HG03095 (cell line): ENCODE data around the gene MAPT.

Experiments
- ATAC-seq: cut with Tn5 transposase; IDR thresholded peaks from one replicate; pipeline ENCODE4 v1.9.1; 2021; ENCODE audit warnings: moderate library complexity; ENCODE audit not compliant: unreplicated experiment

MAPT gene

DNA sequence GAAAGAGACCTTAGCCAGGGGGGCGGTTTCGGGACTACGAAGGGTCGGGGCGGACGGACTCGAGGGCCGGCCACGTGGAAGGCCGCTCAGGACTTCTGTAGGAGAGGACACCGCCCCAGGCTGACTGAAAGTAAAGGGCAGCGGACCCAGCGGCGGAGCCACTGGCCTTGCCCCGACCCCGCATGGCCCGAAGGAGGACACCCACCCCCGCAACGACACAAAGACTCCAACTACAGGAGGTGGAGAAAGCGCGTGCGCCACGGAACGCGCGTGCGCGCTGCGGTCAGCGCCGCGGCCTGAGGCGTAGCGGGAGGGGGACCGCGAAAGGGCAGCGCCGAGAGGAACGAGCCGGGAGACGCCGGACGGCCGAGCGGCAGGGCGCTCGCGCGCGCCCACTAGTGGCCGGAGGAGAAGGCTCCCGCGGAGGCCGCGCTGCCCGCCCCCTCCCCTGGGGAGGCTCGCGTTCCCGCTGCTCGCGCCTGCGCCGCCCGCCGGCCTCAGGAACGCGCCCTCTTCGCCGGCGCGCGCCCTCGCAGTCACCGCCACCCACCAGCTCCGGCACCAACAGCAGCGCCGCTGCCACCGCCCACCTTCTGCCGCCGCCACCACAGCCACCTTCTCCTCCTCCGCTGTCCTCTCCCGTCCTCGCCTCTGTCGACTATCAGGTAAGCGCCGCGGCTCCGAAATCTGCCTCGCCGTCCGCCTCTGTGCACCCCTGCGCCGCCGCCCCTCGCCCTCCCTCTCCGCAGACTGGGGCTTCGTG is at the start of gene MAPT:
Gene MAPT, plus strand, starts transcription at position 533 of the 763 bp plus-strand sequence. CDS start 67,784 bp downstream, outside the sequence.
- peak; percentile 69 for ATAC-seq

DNA sequence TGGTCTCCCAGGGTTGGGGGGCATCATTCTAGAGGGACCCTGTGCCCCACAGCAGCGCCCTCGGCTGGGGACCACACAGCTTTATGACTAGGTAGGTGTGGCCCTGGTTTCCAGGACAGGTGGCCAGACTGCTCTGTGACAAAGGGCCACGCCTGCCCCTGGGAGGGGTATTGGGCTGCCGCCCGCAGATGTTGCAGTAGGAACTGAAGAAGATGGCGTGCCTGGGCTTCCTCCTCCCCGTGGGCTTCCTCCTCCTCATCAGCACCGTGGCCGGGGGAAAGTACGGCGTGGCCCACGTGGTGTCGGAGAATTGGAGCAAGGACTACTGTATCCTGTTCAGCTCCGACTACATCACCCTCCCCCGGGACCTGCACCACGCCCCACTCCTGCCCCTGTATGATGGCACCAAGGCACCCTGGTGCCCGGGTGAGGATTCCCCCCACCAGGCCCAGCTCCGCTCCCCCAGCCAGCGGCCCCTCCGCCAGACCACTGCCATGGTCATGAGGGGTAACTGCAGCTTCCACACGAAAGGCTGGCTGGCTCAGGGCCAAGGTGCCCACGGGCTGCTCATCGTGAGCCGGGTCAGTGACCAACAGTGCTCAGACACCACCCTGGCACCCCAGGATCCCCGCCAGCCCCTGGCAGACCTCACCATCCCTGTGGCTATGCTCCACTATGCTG is 49.5 kb upstream of the MAPT start, which contains the start of gene SPPL2C:
Gene SPPL2C, plus strand, starts transcription at position 187 of the 681 bp plus-strand sequence. Its CDS starts 26 bp downstream, at position 213.
- no peak for ATAC-seq

DNA sequence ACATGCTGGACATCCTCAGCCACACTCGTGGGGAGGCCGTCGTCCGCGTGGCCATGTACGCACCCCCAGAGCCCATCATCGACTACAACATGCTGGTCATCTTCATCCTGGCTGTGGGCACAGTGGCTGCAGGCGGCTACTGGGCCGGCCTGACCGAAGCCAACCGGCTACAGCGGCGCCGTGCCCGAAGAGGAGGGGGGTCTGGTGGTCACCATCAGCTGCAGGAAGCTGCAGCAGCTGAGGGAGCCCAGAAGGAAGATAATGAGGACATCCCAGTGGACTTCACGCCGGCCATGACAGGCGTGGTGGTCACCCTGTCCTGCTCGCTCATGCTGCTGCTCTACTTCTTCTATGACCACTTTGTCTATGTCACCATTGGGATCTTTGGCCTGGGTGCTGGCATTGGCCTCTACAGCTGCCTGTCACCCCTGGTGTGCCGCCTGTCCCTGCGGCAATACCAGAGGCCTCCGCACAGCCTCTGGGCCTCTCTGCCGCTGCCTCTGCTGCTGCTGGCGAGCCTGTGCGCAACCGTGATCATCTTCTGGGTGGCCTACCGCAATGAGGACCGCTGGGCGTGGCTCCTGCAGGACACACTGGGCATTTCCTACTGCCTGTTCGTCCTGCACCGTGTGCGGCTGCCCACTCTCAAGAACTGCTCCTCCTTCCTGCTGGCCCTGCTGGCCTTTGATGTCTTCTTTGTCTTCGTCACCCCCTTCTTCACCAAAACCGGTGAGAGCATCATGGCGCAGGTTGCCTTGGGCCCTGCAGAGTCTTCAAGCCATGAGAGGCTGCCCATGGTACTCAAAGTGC is 48.8 kb upstream of the MAPT start:
- ATAC-seq, result no peak

DNA sequence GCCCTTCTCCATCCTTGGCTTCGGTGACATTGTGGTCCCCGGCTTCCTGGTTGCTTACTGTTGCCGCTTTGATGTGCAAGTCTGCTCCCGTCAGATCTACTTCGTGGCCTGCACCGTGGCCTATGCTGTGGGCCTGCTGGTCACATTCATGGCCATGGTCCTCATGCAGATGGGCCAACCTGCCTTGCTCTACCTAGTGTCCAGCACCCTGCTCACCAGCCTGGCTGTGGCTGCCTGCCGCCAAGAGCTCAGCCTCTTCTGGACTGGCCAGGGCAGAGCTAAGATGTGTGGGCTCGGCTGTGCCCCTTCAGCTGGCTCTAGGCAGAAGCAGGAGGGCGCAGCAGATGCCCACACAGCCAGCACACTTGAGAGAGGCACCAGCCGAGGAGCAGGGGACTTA is 48.1 kb upstream of the MAPT start:
- ATAC-seq, result no peak

DNA sequence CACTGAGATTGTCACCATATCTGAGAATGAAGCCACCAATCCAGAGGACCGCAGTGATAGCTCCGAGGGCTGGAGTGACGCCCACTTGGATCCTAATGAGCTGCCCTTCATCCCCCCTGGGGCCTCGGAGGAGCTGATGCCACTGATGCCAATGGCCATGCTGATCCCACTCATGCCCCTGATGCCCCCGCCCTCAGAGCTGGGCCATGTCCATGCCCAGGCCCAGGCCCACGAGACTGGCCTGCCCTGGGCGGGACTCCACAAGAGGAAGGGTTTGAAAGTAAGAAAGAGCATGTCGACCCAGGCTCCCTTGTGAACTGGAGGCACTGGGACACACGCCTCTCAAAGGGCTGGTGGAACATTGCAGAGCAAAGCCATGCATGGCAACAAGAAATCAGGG is 47.7 kb upstream of the MAPT start:
- ATAC-seq, result no peak

DNA sequence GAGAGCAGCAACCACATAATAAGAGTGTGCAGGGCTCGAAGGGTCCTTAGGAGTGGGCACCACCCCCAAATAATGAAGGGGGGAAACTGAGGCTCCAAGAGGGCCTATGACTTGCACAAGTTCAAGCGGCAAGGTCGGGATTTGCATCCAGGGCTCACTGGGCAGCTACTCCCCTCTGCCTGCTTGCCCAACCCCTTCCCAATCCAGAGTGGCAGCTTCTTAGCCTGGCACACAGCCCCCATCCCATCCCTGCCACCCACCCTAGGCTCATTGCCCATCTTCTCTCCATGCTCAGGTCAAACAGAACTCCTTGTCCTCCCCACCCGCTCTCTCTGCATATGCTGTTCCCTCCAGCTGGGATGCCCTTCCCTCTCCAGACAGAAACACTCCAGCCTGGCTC is 47.3 kb upstream of the MAPT start:
- no peak for ATAC-seq

DNA sequence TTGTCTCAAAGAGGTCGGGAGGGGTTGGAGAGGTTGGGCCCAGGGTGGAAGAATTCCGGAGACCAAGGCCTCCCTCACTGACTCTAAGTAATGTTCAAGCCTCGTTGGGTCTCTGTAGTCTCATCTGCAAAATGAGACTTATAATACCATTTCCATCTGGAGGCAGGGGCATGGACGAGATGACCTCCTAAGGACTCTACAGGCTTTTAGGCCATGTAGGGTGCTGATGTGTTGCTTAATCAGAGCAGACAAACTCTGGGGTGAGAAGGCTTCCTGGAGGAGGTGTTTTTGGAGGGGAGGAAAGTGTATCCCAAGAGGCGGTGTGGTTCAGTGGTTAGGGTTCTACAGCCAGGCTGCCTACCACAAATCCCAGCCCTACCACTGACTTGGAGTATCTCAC is 46.6 kb upstream of the MAPT start:
- ATAC-seq, result no peak

DNA sequence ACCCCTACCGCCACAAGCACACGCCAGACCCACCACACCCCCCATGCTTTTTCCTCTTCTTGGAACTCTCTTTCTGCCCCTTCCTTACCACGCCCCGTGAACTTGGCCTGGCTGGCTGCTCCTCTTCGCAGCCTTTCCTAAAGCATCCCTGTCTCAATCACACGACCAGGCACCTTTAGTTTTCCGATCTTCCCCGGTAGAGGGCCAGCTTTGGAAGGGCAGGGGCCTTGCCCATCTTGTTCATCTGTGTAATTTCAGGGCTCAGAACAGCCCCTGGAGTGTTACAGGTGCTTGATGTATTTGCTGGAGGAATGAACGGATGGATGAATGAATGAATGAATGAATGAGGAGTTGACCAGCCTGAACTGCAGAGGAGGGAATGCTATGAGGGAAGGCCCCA is 45.9 kb upstream of the MAPT start:
- ATAC-seq, result no peak

DNA sequence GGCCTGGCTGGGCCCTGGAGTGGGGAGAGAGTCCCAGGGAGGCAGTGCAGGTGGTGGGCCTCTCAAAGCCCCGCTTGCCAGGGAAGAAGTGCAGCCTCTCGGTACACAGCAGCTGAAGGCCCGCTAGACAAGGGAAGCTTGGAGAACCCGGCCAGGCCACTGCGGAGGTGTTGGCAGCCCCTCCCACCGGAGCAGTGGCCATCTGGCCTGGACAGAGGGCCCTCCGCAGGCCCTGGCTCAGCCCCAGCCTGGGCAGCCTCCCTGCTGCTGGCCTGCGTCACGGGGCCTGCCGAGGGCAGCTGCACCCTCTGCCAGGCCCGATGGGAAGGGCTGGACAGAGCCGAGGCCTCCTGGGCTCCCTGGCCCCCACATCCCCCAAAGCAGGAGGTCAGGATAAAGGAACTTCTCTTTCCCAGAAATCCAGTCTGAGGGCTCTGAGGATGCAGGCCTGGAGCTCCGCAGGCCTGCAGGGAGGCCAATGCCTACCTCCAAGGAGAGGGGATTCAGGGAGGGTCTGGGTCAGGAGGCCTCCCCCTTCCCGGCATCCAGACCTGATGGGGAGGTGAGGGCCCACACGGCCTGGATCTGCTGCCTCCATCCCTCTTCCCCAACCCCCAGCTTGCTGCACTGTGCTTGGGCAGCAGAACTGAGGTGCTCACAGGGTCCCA is 45.4 kb upstream of the MAPT start:
- ATAC-seq, result no peak

DNA sequence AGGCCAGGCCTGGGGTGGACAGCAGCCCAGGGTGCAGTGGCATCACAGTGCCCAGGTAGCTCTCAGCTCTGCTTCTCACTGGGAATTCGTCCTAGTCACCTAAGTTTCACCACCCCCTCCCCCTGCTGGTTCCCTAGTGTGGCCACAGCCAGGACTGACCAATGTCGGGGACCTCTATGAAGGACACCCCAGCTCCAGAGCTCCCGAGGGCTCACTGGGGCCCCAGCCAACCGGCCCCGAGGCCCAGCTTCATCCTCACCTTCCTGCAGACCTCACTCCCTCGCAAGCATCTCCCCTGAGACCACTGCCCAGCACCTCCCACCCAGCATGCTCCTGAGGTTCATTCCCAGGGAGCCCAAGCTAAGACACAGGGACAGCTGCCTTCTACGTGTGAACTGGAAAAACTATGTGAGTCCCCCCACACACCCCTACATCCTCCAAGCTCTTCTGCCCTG is 44.8 kb upstream of the MAPT start:
- ATAC-seq, result no peak

DNA sequence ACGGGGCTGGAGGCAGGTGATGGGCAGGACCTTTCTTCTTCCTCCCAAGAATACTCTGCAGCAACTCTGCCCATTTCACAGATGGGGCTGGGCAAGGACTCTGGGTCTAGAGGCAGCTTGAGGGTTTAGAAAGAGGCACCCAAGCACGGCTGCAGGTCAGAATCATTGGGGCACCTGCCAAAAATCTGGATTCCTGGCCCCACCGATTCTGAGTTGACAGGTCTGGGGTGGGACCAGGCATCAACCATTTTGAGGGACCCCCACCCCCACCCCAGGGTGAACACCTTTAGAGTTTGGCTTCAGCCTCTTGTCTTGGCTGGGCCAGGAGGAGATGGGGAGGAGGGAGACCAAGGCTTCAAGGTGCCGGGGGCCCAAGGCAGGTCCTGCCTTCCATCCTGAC is 44.3 kb upstream of the MAPT start:
- no peak for ATAC-seq

DNA sequence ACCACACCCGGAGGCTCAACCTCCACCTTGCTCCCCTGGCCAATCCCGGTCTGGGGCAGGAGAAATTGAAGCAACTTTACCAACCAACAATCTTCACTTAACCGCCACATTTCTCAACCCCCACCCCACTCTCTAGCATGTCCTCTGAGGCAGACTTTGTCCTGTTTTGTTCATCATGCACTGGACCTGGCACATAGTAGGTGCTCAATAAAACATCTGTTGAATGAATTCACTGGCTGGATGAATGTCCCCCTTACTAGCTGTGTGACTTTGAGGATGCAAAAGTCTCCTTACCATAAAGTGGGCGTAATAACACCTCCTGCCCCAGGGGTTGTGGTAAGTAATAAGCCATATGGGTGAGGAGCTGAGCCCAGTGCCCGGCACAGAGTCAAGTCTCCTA is 43.9 kb upstream of the MAPT start:
- no peak for ATAC-seq

DNA sequence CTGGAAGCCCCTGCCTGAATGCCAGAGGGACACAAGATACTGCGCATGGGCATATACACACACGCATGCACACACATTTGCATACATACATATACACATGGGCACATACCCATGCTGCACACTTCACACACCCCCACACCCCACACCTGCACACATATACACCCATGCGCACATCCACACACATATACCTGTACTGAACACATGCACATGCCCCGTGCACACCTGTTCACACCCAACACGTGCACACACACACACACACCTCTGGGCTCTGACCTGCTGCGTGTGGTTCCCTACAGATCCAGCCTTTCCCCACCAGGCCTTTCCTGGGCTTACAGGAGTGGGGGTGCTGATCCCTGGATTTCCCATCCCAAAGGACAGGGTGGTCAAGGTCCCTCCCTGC is 43.3 kb upstream of the MAPT start:
- ATAC-seq, result no peak

DNA sequence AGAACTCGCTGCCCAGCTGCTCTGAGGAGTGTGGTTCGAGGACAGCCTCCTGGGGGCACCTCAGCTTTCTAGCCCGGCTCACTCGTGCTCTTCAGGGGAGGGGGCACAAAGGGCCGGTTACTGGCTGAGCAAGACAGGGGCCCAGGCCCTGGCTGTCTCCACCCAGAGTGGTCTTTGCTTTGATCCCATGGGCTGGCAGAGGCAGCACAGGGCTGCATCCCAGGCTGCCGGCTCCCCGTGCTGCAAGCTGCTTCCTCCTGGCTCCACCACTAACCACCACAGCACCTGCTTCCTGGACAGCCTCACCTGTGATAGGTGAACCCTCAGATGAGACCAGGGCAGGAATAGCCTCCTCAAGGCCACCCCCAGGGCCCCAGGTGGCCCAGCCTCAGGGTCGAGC is 42.9 kb upstream of the MAPT start:
- ATAC-seq, result no peak

DNA sequence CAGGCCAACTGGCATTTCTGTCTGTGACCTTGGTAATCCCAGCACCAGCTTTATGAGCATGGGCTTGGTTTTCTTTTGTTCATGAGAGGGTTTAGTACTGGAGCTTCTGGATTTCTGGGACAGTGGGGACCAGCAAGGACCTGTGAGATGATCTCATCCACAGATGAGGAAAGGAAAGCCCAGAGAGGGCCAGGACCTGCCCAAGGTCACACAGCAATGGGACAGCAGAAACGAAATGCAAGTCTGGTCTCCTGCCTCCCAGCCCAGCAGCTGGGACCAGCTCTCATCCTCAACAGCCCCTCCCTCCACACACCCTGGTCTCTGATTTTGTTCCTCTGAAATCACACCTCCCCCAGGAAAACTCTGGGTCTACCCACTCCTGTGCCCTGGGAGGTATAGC is 42.5 kb upstream of the MAPT start:
- ATAC-seq, result no peak

DNA sequence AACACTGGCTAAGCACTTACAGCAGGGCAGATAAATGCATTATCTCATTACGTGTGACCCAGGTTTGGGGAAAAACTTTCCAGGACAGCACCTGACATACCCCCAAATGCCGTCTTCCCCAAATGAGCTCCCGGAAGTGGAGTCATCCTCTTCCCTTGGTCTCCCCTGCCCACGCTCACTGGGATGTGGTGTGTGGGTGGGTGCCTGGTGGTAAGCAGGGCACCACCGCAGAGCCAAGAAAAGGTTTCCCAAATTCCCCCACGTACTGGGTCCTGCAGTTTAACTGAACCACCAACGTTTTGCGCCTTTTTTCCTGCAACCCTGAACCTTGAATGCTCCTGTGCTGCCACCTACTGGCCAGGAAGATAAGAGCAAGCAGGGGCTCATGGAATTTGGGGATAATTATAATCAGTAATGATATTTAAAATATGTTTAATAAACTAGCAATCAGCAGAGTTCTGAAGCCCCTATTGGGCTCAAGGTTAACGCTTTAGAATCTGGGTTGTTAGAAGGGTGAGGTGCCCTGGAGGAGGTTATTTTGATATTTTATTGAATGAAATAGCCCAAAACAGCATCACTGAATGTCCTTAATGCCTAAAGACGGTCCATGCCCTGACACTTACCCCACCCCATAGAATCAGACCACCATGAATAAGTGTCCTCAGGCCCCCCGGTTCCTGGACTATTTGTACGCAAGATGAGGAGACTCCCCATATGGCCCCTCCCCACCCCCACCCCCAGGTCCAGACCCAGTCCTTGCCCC is 41.6 kb upstream of the MAPT start:
- ATAC-seq, result no peak

DNA sequence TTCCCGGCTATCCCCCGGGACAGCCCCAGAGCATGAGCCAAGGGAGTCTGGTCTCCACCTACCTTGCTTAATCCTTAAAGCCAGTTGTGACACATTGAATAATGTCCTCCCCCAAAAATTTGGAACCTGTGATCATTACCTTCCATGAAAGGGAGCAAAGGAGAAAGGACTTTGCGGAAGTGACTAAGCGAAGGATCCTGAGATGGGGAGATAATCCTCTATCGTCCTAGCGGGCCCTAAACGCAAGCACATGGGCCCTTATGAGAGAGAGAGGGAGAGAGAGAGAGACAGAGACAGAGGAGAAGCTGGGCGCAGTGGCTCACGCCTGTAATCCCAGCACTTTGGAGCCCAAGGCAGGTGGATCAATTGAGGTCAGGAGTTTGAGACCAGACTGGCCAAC is 40.1 kb upstream of the MAPT start:
- ATAC-seq, result no peak

DNA sequence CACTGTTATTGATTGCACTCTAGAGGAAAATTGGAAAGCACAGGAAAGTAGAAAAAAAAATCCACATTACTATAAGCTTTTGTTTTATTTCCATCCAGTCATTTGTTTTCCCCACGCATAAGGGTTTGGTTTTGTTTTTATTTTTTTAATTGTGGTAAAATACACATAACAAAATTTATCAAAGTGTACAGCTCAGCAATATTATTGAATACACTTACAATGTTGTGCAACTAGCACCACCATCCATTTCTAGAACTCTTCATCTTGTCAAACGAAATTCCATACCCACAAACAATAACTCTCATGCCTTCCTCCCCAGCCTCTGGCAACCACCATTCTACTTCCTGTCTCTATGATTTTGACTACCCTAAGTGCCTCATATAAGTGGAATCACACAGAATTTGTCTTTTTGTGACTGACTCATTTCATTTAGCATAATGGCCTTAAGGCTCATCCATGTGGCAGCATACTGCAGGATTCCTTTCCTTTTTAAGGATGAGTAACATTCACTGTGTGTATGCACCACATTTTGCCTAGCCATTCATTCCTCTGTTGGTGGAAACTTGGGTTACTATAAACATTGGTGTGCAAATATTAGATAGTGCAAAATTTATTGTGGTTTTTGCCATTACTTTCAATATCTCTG is 38.5 kb upstream of the MAPT start:
- ATAC-seq, result no peak

DNA sequence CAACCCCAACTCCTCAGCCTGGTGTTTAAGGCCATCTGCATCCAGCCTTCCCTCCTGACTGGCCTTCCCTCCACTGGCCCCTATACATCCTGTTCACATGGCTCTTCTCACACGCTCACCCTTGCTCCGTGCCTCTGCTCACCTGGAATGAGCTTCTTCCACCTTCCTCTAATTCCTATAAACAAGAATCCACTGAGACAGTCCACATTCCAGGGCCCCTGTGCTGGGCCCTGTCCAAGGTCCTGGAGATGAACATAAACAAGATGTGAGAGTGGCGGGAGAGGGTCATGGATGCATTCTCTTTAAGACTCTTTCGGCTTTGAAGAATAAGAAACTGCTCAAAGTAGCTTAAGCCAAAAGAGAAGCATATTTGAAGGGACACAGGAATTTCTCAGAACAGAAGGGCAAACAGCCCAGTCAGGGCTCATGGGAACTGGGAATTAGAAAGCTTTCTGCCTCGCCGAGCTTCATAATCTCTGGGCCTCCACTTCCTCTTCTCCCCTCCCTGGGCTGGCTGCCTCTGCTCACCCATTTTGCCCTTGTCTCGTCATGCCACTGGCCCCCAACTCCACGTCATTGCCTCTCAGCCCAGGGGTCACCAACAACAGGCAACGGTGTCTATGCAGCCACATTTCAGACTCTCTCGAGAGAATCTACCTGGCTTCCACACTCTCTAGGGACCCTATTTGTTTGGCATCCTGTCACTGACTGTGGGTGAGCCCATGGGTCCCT is 36.2 kb upstream of the MAPT start:
- no peak for ATAC-seq
